Measurements from ENCODE around the gene SUMO3. TPM values are rescaled to one million over a fixed set of nuclear protein-coding genes. Genes with fewer than 3 reads are reported as not detected.

Gene SUMO3
- total and polyA plus RNA-seq, 2 donors (not counting 3 experiments of a cell fraction or from before 2014, with no cell fraction given), result 102 to 123 TPM

DNA sequence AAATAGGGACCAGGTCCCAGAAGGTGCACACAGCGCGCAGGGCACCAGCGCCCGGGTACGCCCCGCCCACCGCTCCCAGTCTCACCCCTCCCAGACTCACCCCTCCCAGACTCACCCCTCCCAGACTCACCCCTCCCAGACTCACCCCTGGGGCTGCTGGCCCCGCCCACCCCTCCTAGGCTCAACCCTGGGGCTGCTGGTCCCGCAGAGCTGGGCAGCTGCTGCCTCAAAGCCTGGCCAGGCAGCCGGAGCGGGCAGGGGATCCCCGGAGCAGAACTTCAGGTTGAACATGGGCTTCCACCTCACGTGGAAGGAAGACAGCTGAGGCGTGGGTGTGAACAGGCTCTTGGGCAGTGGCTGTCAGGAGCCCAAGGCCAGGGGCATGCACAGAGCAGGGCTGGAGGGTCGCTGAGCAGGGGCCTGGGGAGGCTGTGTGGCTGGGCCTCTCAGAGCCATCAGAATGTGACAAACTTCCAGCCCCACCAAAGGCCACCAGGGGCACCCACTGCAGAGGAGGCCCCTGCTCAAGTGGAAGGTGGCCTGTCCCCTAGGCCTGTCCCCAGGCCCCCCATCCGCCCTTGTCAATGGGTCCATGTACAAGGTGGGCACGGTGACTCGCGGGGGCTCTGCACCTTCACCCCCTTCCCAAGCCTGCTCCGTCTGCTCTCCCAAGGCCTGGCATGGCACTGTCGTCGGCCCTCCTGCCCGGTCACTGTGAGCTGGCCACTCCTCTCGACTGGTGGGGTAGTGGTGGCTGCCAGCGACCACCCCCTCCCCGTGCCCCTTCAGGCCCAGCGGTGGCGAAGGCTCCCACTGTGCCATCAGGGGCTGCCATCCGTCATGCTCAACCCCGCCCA lies 20.4 kb upstream of the SUMO3 start:
- dilution Hi-C loops (cut with MboI; ENCODE audit: extremely low pct_ligation_motif_present, low sequenced_read_pairs), result no loop called here
- no peaks in the 10 kb centered on the region for H4K20me1 ChIP-seq (replicated peaks; ENCODE audit: control insufficient read depth, extremely low read depth, insufficient read depth, low read length)
- no TSS peak for BruUV-seq (replicated peaks)
- ChIA-PET POLR2A (no interaction called here), CTCF (no interaction called here)
- DNase-seq (ENCODE audit: low read depth, low spot score) (no peak), FAIRE-seq (no peak)
- intact Hi-C loops (cut with micrococcal nuclease), result no loop called here
- TF ChIP-seq POLR2A (IDR thresholded peaks at IDR 0.05; ENCODE audit: low read depth, low read length) (no peak), FOS (IDR thresholded peaks at IDR 0.05; ENCODE audit: borderline replicate concordance, insufficient read depth, low read length) (no peak), GATA2 (IDR thresholded peaks at IDR 0.05; ENCODE audit: insufficient read depth, insufficient read length, low read depth, low read length) (no peak), POLR2AphosphoS5 (IDR thresholded peaks at IDR 0.05; ENCODE audit: insufficient read depth, low read depth, low read length) (no peak), MYC (IDR thresholded peaks at IDR 0.05; ENCODE audit: low read depth, low read length) (no peak), JUN (IDR thresholded peaks at IDR 0.05; ENCODE audit: borderline replicate concordance, insufficient read depth, insufficient read length, low read depth) (no peak), EZH2 (IDR thresholded peaks at IDR 0.05; ENCODE audit: borderline replicate concordance, low read depth, low read length, severe bottlenecking) (no peak)
- TF ChIP-seq, protein P1, sequence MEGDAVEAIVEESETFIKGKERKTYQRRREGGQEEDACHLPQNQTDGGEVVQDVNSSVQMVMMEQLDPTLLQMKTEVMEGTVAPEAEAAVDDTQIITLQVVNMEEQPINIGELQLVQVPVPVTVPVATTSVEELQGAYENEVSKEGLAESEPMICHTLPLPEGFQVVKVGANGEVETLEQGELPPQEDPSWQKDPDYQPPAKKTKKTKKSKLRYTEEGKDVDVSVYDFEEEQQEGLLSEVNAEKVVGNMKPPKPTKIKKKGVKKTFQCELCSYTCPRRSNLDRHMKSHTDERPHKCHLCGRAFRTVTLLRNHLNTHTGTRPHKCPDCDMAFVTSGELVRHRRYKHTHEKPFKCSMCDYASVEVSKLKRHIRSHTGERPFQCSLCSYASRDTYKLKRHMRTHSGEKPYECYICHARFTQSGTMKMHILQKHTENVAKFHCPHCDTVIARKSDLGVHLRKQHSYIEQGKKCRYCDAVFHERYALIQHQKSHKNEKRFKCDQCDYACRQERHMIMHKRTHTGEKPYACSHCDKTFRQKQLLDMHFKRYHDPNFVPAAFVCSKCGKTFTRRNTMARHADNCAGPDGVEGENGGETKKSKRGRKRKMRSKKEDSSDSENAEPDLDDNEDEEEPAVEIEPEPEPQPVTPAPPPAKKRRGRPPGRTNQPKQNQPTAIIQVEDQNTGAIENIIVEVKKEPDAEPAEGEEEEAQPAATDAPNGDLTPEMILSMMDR (IDR thresholded peaks at IDR 0.05; ENCODE audit: extremely low read depth in 1 of 2, insufficient read depth in 1 of 2, low read depth in 1 of 2, low read length in 2 of 2), result no peak
- TF ChIP-seq, protein P2, sequence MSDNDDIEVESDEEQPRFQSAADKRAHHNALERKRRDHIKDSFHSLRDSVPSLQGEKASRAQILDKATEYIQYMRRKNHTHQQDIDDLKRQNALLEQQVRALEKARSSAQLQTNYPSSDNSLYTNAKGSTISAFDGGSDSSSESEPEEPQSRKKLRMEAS (IDR thresholded peaks at IDR 0.05; ENCODE audit: insufficient read depth, insufficient read length), result no peak
- peaks cover 0 to 2% of the 10 kb centered on the region in 2 experiments for H3K27me3 ChIP-seq (ENCODE audit: control insufficient read depth in 2 of 2, insufficient read depth in 2 of 2, low read length in 2 of 2)
- H3K4me1 ChIP-seq (ENCODE audit: control insufficient read depth, extremely low read depth, insufficient read depth, low read length), result no peaks in the 10 kb centered on the region
- H3K36me3 ChIP-seq (ENCODE audit: control insufficient read depth in 2 of 2, extremely low read depth in 1 of 2, insufficient read depth in 2 of 2, low read length in 2 of 2), result no peaks in the 10 kb centered on the region
- H3K27ac ChIP-seq (ENCODE audit: insufficient read depth, low read depth, low read length), result no peak overlapping the region
- no peak overlapping the region for H2AFZ ChIP-seq (ENCODE audit: low read depth, low read length)
- no peaks in the 10 kb centered on the region for H3K9me3 ChIP-seq (replicated peaks; ENCODE audit: control insufficient read depth, insufficient read depth, low read length)
- no peaks in the 10 kb centered on the region for H3K79me2 ChIP-seq (ENCODE audit: control insufficient read depth, insufficient read depth, low read length)
- H3K4me2 ChIP-seq (ENCODE audit: insufficient read depth, low read length), result no peak overlapping the region
- no peaks in the 10 kb centered on the region for H3K9me1 ChIP-seq (replicated peaks; ENCODE audit: control insufficient read depth, extremely low read depth, insufficient read depth, low read length)
- no peak overlapping the region for H3K4me3 ChIP-seq (replicated peaks in 1 of 3; ENCODE audit: insufficient read depth in 1 of 3, low read depth in 1 of 3, low read length in 3 of 3)
- H3K9ac ChIP-seq (replicated peaks; ENCODE audit: extremely low read depth, insufficient read depth, low read length), result no peak overlapping the region

Data from endothelial cell of umbilical vein (primary cell).